SK-N-SH treated with all-trans-retinoic acid at 6 μM for 48 hours (cell line): ENCODE data around the gene DCST2.

Source experiments
- ATAC-seq: fragments of 200-7000 bp; cut with Tn5 transposase; 3 replicates; pipeline ENCODE4 v1.9.1; 2020; ENCODE audit warnings: mild to moderate bottlenecking, moderate library complexity
- ARNTL ChIP-seq: fragments of 450-650 bp; formaldehyde crosslinking; IDR thresholded peaks from 2 replicates; pipeline ENCODE4 v1.5.0; 2020; ENCODE audit warnings: low read depth, mild to moderate bottlenecking, moderate library complexity, borderline replicate concordance
- CSDC2 ChIP-seq: fragments of 250-450 bp; sonication (Bioruptor Pico); IDR thresholded peaks from 2 replicates; pipeline ENCODE4 v1.5.0; 2020; ENCODE audit warnings: mild to moderate bottlenecking, moderate library complexity
- CSRNP3 ChIP-seq: fragments of 250-450 bp; sonication (Bioruptor Pico); IDR thresholded peaks from 2 replicates; pipeline ENCODE4 v1.5.1; 2021; ENCODE audit warnings: mild to moderate bottlenecking, moderate library complexity
- ESRRG ChIP-seq: fragments of 250-450 bp; sonication (Bioruptor Pico); IDR thresholded peaks from 2 replicates; pipeline ENCODE4 v1.6.1; 2021; ENCODE audit warnings: mild to moderate bottlenecking
- GLIS3 ChIP-seq: fragments of 250-450 bp; sonication (Bioruptor Pico); IDR thresholded peaks from 2 replicates; pipeline ENCODE4 v1.5.0; 2020; ENCODE audit warnings: mild to moderate bottlenecking, moderate library complexity
- ISL1 ChIP-seq: fragments of 250-450 bp; sonication (Bioruptor Pico); IDR thresholded peaks from 2 replicates; pipeline ENCODE4 v2.1.2; 2022; ENCODE audit warnings: mild to moderate bottlenecking, moderate library complexity
- OSR1 ChIP-seq: fragments of 250-450 bp; sonication (Bioruptor Pico); IDR thresholded peaks from 2 replicates; pipeline ENCODE4 v1.8.0; 2022; ENCODE audit warnings: moderate library complexity, mild to moderate bottlenecking, inconsistent platforms
- RARB ChIP-seq: fragments of 250-450 bp; sonication (Bioruptor Pico); IDR thresholded peaks from 2 replicates; pipeline ENCODE4 v1.8.0; 2021; ENCODE audit warnings: mild to moderate bottlenecking, moderate library complexity
- SNAI2 ChIP-seq: fragments of 250-450 bp; sonication (Bioruptor Pico); IDR thresholded peaks from 2 replicates; pipeline ENCODE4 v1.5.0; 2020; ENCODE audit warnings: mild to moderate bottlenecking, moderate library complexity
- TOX ChIP-seq: fragments of 250-450 bp; sonication (Bioruptor Pico); IDR thresholded peaks from 2 replicates; pipeline ENCODE4 v1.8.0; 2021; ENCODE audit warnings: mild to moderate bottlenecking, moderate library complexity, borderline replicate concordance
- TSHZ2 ChIP-seq: fragments of 250-450 bp; sonication (Bioruptor Pico); IDR thresholded peaks from 2 replicates; pipeline ENCODE4 v1.5.0; 2020; ENCODE audit warnings: mild to moderate bottlenecking, moderate library complexity
- ZC3H10 ChIP-seq: fragments of 250-450 bp; sonication (Bioruptor Pico); IDR thresholded peaks from 2 replicates; pipeline ENCODE4 v1.5.1; 2021; ENCODE audit warnings: mild to moderate bottlenecking, moderate library complexity
- ZFP3 ChIP-seq: fragments of 250-450 bp; sonication (Bioruptor Pico); IDR thresholded peaks from 2 replicates; pipeline ENCODE4 v1.5.0; 2020; ENCODE audit warnings: mild to moderate bottlenecking, moderate library complexity
- ZFP30 ChIP-seq: fragments of 450-650 bp; formaldehyde crosslinking; IDR thresholded peaks from 2 replicates; pipeline ENCODE4 v1.5.0; 2022; ENCODE audit warnings: mild to moderate bottlenecking, moderate library complexity
- ZNF565 ChIP-seq: fragments of 450-650 bp; formaldehyde crosslinking; conservative IDR thresholded peaks from 2 replicates; pipeline ENCODE4 v1.5.0; 2020; ENCODE audit warnings: low read depth, mild to moderate bottlenecking, moderate library complexity
- ZNF70 ChIP-seq: fragments of 450-650 bp; formaldehyde crosslinking; IDR thresholded peaks from 2 replicates; pipeline ENCODE4 v1.5.0; 2020; ENCODE audit warnings: mild to moderate bottlenecking, moderate library complexity
- ZNF8 ChIP-seq: fragments of 450-650 bp; formaldehyde crosslinking; IDR thresholded peaks from 2 replicates; pipeline ENCODE4 v1.5.0; 2020; ENCODE audit warnings: mild to moderate bottlenecking, moderate library complexity
- TF ChIP-seq, protein P1 (sequence below): fragments of 250-450 bp; sonication (Bioruptor Pico); IDR thresholded peaks from 2 replicates; pipeline ENCODE4 v1.5.1; 2020; ENCODE audit warnings: low read depth, mild to moderate bottlenecking, moderate library complexity
- TF ChIP-seq, protein P2 (sequence below): fragments of 250-450 bp; sonication (Bioruptor Pico); IDR thresholded peaks from 2 replicates; pipeline ENCODE4 v1.8.0; 2021; ENCODE audit warnings: low read depth, mild to moderate bottlenecking, moderate library complexity, borderline replicate concordance

DCST2 gene

GRCh38 chr1:155004352-155005075 lies 29.1 kb downstream of the DCST2 start:
- ATAC-seq, result no peak
- TF ChIP-seq ZFP30, result no peak
- TF ChIP-seq ZFP3 (CRISPR knock-in tag), result no peak
- TF ChIP-seq TOX (CRISPR knock-in tag), result no peak
- TF ChIP-seq ZC3H10 (CRISPR knock-in tag), result no peak
- TF ChIP-seq, protein P1, sequence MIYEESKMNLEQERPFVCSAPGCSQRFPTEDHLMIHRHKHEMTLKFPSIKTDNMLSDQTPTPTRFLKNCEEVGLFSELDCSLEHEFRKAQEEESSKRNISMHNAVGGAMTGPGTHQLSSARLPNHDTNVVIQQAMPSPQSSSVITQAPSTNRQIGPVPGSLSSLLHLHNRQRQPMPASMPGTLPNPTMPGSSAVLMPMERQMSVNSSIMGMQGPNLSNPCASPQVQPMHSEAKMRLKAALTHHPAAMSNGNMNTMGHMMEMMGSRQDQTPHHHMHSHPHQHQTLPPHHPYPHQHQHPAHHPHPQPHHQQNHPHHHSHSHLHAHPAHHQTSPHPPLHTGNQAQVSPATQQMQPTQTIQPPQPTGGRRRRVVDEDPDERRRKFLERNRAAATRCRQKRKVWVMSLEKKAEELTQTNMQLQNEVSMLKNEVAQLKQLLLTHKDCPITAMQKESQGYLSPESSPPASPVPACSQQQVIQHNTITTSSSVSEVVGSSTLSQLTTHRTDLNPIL, result no peak
- no peak for TF ChIP-seq GLIS3
- TF ChIP-seq ESRRG (CRISPR knock-in tag), result no peak
- TF ChIP-seq SNAI2 (CRISPR knock-in tag), result no peak
- TF ChIP-seq CSDC2, result no peak

DNA sequence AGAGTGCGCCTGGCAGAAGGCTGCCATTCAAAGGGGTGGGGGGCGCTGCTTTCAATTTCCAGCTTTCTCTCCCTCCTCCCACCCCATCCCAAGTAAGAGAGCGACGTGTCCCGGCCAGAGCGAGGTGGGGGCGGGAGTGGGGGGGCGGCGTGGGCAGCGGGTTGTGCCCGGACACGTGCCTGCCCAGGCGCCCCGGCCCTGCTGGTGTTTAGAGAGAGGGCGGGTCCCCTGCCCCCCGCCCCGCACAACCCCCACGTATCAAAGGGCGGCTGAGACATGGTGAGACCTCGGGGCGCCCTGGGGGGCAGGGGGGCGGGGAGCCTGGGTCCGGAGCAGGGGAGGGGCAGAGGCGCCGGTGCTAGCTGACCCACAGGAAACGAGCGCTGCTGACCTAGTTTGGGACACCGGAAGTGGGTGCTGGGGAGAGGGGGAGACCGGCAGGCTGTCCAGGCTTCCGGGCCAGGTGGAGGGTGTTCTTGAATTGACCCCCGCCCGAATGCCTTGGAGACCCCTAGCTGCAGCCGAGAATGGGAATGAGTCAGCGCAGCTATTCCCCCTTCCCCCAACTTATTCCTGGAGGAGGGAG lies 29.7 kb downstream of the DCST2 start:
- no peak for ATAC-seq
- no peak for TF ChIP-seq SNAI2 (CRISPR knock-in tag)
- no peak for TF ChIP-seq RARB (CRISPR knock-in tag)
- TF ChIP-seq CSRNP3 (CRISPR knock-in tag), result no peak
- TF ChIP-seq, all 23 proteins: peak for 0

DNA sequence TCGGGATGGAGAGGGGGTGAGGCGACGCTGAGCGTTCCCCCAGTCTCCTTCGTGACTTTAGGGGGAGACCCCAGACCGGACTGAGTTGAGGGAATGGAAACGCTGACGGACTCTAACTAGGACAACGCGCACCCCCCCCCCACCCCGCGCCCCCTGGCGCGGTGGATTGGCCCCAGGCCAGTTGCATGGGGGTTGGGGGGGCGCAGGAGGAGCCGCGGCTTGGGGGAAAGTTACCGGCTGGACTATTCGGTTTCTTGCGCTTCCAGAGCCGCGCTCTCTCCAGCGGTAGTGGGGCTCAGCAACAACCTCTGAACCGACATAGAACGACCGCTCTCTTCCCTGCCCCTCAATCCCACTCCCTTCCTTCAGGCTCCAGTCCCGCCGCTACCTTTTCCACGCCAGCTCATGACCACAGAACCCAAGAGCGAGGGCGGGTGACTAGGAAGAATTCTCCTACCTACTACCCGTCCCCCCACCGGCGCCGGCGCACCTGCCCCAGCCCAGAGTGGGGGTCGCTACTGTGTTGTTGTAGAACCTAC lies 30.3 kb downstream of the DCST2 start:
- no peak for ATAC-seq
- TF ChIP-seq OSR1 (CRISPR knock-in tag), result no peak
- TF ChIP-seq, protein P2, sequence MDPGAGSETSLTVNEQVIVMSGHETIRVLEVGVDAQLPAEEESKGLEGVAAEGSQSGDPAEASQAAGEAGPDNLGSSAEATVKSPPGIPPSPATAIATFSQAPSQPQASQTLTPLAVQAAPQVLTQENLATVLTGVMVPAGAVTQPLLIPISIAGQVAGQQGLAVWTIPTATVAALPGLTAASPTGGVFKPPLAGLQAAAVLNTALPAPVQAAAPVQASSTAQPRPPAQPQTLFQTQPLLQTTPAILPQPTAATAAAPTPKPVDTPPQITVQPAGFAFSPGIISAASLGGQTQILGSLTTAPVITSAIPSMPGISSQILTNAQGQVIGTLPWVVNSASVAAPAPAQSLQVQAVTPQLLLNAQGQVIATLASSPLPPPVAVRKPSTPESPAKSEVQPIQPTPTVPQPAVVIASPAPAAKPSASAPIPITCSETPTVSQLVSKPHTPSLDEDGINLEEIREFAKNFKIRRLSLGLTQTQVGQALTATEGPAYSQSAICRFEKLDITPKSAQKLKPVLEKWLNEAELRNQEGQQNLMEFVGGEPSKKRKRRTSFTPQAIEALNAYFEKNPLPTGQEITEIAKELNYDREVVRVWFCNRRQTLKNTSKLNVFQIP (CRISPR knock-in tag), result no peak
- TF ChIP-seq ZFP30, result no peak
- no peak for TF ChIP-seq TOX (CRISPR knock-in tag)
- no peak for TF ChIP-seq TSHZ2
- no peak for TF ChIP-seq ZNF565 (CRISPR knock-in tag)
- no peak for TF ChIP-seq ZC3H10 (CRISPR knock-in tag)
- no peak for TF ChIP-seq CSDC2
- no peak for TF ChIP-seq ARNTL (CRISPR knock-in tag)
- no peak for TF ChIP-seq ZNF70 (CRISPR knock-in tag)
- TF ChIP-seq, protein P1, result no peak
- no peak for TF ChIP-seq RARB (CRISPR knock-in tag)
- TF ChIP-seq ISL1 (CRISPR knock-in tag), result no peak
- no peak for TF ChIP-seq GLIS3
- TF ChIP-seq ZNF8, result no peak
